Measurements from ENCODE around the gene ABLIM1. TPM values are rescaled to one million over a fixed set of nuclear protein-coding genes. Genes with fewer than 3 reads are reported as not detected.

ABLIM1 gene
- total and polyA plus RNA-seq, 2 of the 13 experiments (the other 11 are each of a cell fraction or from before 2014, with no cell fraction given): 59.4 to 92.7 TPM

DNA sequence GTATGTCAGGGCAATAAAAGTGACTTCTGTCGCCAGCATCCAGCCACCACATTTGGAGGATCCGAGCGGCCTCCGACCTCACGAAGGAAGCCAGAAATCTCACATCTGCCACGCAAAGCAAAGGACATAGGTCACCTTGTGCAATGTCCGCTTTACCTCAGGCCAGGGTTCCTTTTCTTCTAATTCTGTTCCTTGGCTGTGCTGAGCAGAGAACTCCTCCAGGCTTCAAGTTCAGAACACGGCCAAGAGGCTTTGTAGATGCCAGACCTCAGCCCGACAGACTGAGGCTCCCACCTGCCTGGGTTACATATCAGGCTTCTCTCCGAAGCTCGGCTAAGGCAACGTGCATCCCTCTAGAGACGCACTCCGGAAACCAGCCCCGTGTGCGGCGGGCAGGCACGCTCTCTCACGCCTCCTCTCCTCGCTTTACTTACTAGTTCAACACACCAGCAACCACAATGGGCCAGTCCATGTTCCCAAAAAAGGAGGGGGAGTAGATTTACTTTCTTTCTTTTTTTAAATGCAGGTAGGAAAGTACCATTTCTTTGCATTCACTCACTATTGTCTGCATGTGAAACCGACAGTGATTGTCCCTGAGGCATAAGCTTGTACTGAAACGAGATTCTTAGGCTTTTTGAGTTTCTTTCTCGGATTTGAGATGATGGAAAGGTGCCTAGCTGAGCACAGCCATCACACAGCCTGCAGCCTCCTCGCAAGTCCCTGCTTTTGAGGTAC is 131.4 kb downstream of the ABLIM1 start (continued):
- TF ChIP-seq, protein P1, sequence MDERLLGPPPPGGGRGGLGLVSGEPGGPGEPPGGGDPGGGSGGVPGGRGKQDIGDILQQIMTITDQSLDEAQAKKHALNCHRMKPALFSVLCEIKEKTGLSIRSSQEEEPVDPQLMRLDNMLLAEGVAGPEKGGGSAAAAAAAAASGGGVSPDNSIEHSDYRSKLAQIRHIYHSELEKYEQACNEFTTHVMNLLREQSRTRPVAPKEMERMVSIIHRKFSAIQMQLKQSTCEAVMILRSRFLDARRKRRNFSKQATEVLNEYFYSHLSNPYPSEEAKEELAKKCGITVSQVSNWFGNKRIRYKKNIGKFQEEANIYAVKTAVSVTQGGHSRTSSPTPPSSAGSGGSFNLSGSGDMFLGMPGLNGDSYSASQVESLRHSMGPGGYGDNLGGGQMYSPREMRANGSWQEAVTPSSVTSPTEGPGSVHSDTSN (CRISPR knock-in tag; IDR thresholded peaks at IDR 0.05): peak; percentile 31; the same call in 1 of the 2 replicates
- TF ChIP-seq SRF (IDR thresholded peaks at IDR 0.05; ENCODE audit: low read depth, low read length) (no peak), ZSCAN22 (CRISPR knock-in tag; IDR thresholded peaks at IDR 0.05) (no peak)

DNA sequence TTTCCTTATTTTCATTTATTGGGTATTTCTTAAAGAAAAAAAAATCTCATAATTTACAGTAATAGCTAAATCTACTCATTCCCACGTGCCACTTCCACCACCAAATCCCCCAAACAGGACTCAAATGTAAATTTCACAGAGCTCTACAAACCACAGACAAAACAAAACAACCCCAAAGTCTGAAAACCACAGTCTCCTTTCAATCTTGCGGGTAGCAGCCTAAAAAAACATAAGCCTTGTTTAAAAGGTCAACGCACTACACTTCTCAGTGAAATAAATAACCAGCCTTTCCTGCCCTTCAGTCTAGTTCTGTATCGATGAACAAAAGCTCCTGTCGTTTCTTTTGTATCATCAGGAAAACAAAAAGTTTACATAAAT is 132.0 kb downstream of the ABLIM1 start:
- intact Hi-C loops (cut with micrococcal nuclease; ENCODE audit: unreplicated experiment): loop anchor here (1.0 kb wide), 2 partner anchors 37 to 55 kb away; no protein-coding TSS in a partner anchor

More for the DNA sequence above, 132.0 kb downstream of the ABLIM1 start:
- Histone ChIP-seq H3K9me3 (ENCODE audit: low read length) (no peaks in the 10 kb centered on the region), H4K20me1 (ENCODE audit: insufficient read depth, low read length) (no peaks in the 10 kb centered on the region; the same call in 1 of the 2 replicates), H3K27ac (ENCODE audit: extremely low read length, insufficient read depth, low read length) (peak overlapping the region; percentile 92), H3K4me3 (replicated peaks in 1 of 3; ENCODE audit: insufficient read depth in 1 of 3, low read depth in 2 of 3, low read length in 3 of 3) (peak overlapping the region; percentile 66 to 84 (median 73)), H3K9ac (ENCODE audit: insufficient read depth, low read depth, low read length) (peak overlapping the region; percentile 88), H3K4me2 (ENCODE audit: low read depth, low read length) (peak overlapping the region; percentile 77), H3K36me3 (replicated peaks in 1 of 2; ENCODE audit: control insufficient read depth in 1 of 2, insufficient read depth in 2 of 2, low read length in 2 of 2) (peaks cover 0 to 1% of the 10 kb centered on the region in 2 experiments; a peak in 1 of 5 replicates), H3K27me3 (ENCODE audit: control insufficient read depth in 1 of 2, insufficient read depth in 2 of 2, low read length in 2 of 2) (no peaks in the 10 kb centered on the region; a peak in 1 of 5 replicates), H3K79me2 (ENCODE audit: insufficient read depth, low read length) (peaks cover 53% of the 10 kb centered on the region), H3K4me1 (ENCODE audit: insufficient read depth, low read length) (peaks cover 53% of the 10 kb centered on the region), H2AFZ (ENCODE audit: low read length) (peak overlapping the region; percentile 60)
- BruUV-seq (replicated peaks): no TSS peak
- ChIA-PET CTCF (ENCODE audit: low intra/inter-chr PET ratio, low total read pairs) (no interaction called here), POLR2A (interaction anchor here (1.1 to 1.6 kb wide), 7 partner anchors 8 to 158 kb away, joined by 3 to 12 read pairs (median 3); no protein-coding TSS in a partner anchor)
- in situ Hi-C loops (cut with HindIII; ENCODE audit: extremely low pct_ligation_motif_present, low pct_unique_long_range_greater_than_20kb): no loop called here
- TF ChIP-seq ATF6 (CRISPR knock-in tag; conservative IDR thresholded peaks at IDR 0.05) (0 out of 2 replicates have a peak, but pooled peaks have one; percentile 40), ETV5 (CRISPR knock-in tag; IDR thresholded peaks at IDR 0.05; ENCODE audit: borderline replicate concordance) (no peak), ZEB1 (IDR thresholded peaks at IDR 0.05; ENCODE audit: insufficient replicate concordance, low read depth) (peak; percentile 38), SMYD3 (CRISPR knock-in tag; IDR thresholded peaks at IDR 0.05) (no peak)
- FAIRE-seq (no peak), DNase-seq (ENCODE audit: low spot score) (no peak), ATAC-seq (peak; percentile 36)
- 1% methylated on average over 5 of the region's 5 CpGs for WGBS (ENCODE audit: low lambda C conversion rate)

Data from HepG2 (cell line).